Measurements from ENCODE around the gene R3HDM2.
A peak's percentile ranks its signal among the peaks of the same experiment; 100 is the strongest.

R3HDM2 gene

DNA sequence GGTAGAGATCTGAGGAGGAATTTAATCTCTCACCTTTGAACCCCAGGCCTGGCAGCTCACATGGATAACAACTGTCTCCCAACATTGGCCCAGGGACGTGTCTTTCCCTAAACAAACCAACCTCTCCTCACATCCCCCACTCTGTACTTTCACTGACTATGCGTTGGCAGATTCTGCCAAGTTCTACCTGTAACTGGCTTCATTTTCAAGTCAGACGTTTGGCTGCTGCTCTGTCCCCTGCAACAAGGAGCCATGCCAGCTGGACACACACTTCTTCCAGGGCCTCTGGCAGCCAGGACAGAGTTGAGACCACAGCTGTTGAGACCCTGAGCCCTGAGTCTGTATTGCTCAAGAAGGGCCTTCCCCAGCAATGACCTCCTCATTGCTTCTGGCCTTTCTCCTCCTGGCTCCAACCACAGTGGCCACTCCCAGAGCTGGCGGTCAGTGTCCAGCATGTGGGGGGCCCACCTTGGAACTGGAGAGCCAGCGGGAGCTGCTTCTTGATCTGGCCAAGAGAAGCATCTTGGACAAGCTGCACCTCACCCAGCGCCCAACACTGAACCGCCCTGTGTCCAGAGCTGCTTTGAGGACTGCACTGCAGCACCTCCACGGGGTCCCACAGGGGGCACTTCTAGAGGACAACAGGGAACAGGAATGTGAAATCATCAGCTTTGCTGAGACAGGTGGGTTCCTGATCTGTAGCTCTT is 3.8 kb upstream of the R3HDM2 start, which contains the start of gene INHBC:
TSS of gene INHBC (plus strand) at position 268 of the 707 bp plus-strand sequence. CDS start at position 371, 103 bp downstream.
- Histone ChIP-seq H3K9me3 (ENCODE audit: insufficient read depth, low read length, severe bottlenecking) (no peaks in the 10 kb centered on the region), H3K9ac (ENCODE audit: low read depth, low read length) (no peak within 1 kb of the TSS), H3K4me2 (ENCODE audit: insufficient read depth, low read length) (no peak within 1 kb of the TSS), H3K36me3 (ENCODE audit: insufficient read depth, low read length) (no peaks in the 10 kb centered on the region), H2AFZ (ENCODE audit: low read depth, low read length) (no peak within 1 kb of the TSS), H3K4me3 (ENCODE audit: low read depth in 1 of 2, low read length in 2 of 2) (no peak within 1 kb of the TSS), H4K20me1 (ENCODE audit: insufficient read depth, low read length) (no peaks in the 10 kb centered on the region), H3K27me3 (ENCODE audit: insufficient read depth, low read length, poor library complexity) (no peaks in the 10 kb centered on the region), H3K27ac (ENCODE audit: low read length) (no peak within 1 kb of the TSS), H3K4me1 (ENCODE audit: insufficient read depth, low read length) (peaks cover 18% of the 10 kb centered on the region), H3K79me2 (ENCODE audit: insufficient read depth, low read length) (peaks cover 18% of the 10 kb centered on the region)
- TF ChIP-seq EZH2 (IDR thresholded peaks at IDR 0.05; ENCODE audit: borderline replicate concordance, low read depth, low read length, severe bottlenecking): no peak
- TF ChIP-seq, protein P1, sequence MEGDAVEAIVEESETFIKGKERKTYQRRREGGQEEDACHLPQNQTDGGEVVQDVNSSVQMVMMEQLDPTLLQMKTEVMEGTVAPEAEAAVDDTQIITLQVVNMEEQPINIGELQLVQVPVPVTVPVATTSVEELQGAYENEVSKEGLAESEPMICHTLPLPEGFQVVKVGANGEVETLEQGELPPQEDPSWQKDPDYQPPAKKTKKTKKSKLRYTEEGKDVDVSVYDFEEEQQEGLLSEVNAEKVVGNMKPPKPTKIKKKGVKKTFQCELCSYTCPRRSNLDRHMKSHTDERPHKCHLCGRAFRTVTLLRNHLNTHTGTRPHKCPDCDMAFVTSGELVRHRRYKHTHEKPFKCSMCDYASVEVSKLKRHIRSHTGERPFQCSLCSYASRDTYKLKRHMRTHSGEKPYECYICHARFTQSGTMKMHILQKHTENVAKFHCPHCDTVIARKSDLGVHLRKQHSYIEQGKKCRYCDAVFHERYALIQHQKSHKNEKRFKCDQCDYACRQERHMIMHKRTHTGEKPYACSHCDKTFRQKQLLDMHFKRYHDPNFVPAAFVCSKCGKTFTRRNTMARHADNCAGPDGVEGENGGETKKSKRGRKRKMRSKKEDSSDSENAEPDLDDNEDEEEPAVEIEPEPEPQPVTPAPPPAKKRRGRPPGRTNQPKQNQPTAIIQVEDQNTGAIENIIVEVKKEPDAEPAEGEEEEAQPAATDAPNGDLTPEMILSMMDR (IDR thresholded peaks at IDR 0.05; ENCODE audit: borderline replicate concordance, extremely low read depth, low read length, poor library complexity, severe bottlenecking): no peak
- ATAC-seq (ENCODE audit: insufficient read depth, low read depth) (no peak), DNase-seq (no peak)

DNA sequence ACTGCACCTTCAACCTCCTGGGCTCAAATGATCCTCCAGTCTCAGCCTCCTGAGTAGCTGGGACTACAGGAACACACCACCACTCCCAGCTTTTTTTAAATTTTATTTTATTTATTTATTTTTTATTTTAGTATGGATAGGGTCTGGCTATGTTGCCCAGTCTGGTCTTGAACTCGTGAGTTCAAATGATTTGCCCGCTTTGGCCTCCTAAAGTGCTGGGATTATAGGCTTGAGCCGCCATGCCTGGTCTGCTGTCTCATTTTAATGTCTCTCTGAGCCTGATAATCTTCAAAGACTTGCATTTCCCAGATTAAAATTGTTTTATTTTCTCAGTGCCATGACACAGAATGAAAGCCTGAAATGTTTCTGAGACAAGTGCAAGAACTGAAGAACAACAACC is 2.5 kb upstream of the R3HDM2 start:
- H3K4me3 ChIP-seq (ENCODE audit: low read depth in 1 of 2, low read length in 2 of 2): no peak overlapping the region
- H3K4me1 ChIP-seq (ENCODE audit: insufficient read depth, low read length): peaks cover 27% of the 10 kb centered on the region
- DNase-seq: no peak
- H3K27ac ChIP-seq (ENCODE audit: low read length): no peak overlapping the region
- no peaks in the 10 kb centered on the region for H3K27me3 ChIP-seq (ENCODE audit: insufficient read depth, low read length, poor library complexity)
- no peak for ATAC-seq (ENCODE audit: insufficient read depth, low read depth)
- no peaks in the 10 kb centered on the region for H3K36me3 ChIP-seq (ENCODE audit: insufficient read depth, low read length)
- TF ChIP-seq, protein P1 (IDR thresholded peaks at IDR 0.05; ENCODE audit: borderline replicate concordance, extremely low read depth, low read length, poor library complexity, severe bottlenecking): no peak
- TF ChIP-seq EZH2 (IDR thresholded peaks at IDR 0.05; ENCODE audit: borderline replicate concordance, low read depth, low read length, severe bottlenecking): no peak
- no peak overlapping the region for H3K4me2 ChIP-seq (ENCODE audit: insufficient read depth, low read length)
- no peaks in the 10 kb centered on the region for H4K20me1 ChIP-seq (ENCODE audit: insufficient read depth, low read length)
- H3K9me3 ChIP-seq (ENCODE audit: insufficient read depth, low read length, severe bottlenecking): no peaks in the 10 kb centered on the region
- H2AFZ ChIP-seq (ENCODE audit: low read depth, low read length): no peak overlapping the region
- H3K9ac ChIP-seq (ENCODE audit: low read depth, low read length): no peak overlapping the region
- peaks cover 31% of the 10 kb centered on the region for H3K79me2 ChIP-seq (ENCODE audit: insufficient read depth, low read length)

DNA sequence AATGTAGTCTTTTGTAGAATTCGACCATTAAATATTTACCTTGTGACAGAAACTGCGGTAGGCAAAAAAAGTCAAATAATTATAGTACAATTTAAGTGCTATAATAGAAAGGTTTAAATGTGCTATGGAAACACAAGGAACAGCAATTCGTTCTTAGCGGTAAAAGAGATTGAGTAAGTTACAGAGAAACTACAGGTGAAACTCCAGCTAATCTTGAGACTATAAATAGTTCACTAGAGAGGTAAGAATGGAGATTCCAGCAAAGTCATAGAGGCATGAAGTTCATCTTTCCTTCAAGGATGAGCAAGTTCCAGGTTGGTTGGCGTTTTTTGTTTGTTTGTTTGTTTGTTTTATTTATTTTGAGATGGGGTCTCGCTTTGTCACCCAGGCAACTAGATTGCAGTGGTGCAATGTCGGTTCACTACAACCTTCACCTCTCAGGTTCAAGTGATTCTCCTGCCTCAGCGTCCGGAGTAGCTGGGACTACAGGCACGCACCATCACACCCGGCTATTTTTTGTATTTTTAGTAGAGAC is 878 bp upstream of the R3HDM2 start:
- Histone ChIP-seq H3K4me1 (ENCODE audit: insufficient read depth, low read length) (peaks cover 27% of the 10 kb centered on the region), H3K79me2 (ENCODE audit: insufficient read depth, low read length) (peaks cover 42% of the 10 kb centered on the region), H4K20me1 (ENCODE audit: insufficient read depth, low read length) (no peaks in the 10 kb centered on the region), H3K27me3 (ENCODE audit: insufficient read depth, low read length, poor library complexity) (no peaks in the 10 kb centered on the region), H3K36me3 (ENCODE audit: insufficient read depth, low read length) (no peaks in the 10 kb centered on the region), H3K4me2 (ENCODE audit: insufficient read depth, low read length) (peak overlapping the region; percentile 86), H3K27ac (ENCODE audit: low read length) (peak overlapping the region; percentile 95), H2AFZ (ENCODE audit: low read depth, low read length) (peak overlapping the region; percentile 90), H3K4me3 (ENCODE audit: low read depth in 1 of 2, low read length in 2 of 2) (peak overlapping the region; percentile 62 to 79), H3K9me3 (ENCODE audit: insufficient read depth, low read length, severe bottlenecking) (no peaks in the 10 kb centered on the region), H3K9ac (ENCODE audit: low read depth, low read length) (peak overlapping the region; percentile 87)
- TF ChIP-seq, protein P1 (IDR thresholded peaks at IDR 0.05; ENCODE audit: borderline replicate concordance, extremely low read depth, low read length, poor library complexity, severe bottlenecking): no peak
- TF ChIP-seq EZH2 (IDR thresholded peaks at IDR 0.05; ENCODE audit: borderline replicate concordance, low read depth, low read length, severe bottlenecking): no peak
- no peak for ATAC-seq (ENCODE audit: insufficient read depth, low read depth)
- DNase-seq: no peak
